NOMO-1 treated with dmso at 0.1 percent for 144 hours (cell line): Measurements from ENCODE around the gene HOXC5.

ENCODE experiments used
- DNase-seq: peaks from one replicate; lab custom pipeline; 2025; ENCODE audit not compliant: unreplicated experiment; lab: John Stamatoyannopoulos, UW

HOXC5 gene

DNA sequence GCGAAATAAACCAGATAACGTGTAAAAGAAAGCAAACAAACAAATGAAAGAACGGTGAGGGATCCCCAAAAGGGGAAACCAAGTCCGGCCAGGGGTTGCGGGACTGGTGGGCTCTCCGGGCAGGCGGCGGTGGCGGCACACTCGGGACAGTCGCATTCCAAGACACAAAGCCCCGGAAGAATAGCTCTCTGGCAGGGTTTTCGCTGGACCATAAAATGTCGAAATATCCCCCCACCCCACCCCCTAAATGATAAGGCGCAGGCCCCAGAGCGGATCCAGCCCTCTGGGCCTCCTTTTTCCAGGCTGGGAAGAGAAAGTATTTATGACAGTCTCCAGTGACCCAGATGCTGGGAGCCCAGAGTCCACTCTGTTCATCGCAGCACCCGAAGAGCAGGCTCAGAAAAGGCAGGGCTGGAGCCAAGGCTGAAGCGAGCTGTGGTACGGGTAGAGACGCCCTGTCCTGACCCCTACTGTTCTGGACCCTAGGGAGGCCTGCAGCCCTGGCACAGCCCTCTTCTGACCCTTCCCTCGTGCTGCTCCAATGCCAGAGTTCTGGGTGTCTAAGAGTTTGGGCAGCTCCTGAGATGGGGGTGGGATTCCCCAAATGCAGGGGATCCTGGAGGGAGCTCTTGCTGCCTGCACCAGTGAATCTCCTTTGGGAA, 26.2 kb upstream of the HOXC5 start:
- no peak for DNase-seq

- no peak for DNase-seq
Measured at GRCh38 chr12:54007538-54008259, 25.2 kb upstream of the HOXC5 start.

- DNase-seq = no peak
Measured at GRCh38 chr12:54008260-54008552, 24.6 kb upstream of the HOXC5 start.

GRCh38 chr12:54009171-54010052, 23.4 kb upstream of the HOXC5 start:
- DNase-seq = no peak

GRCh38 chr12:54010053-54010971, 22.5 kb upstream of the HOXC5 start:
- DNase-seq = no peak

- no peak for DNase-seq
Measured at GRCh38 chr12:54010972-54011664, 21.7 kb upstream of the HOXC5 start.

- no peak for DNase-seq
Measured at GRCh38 chr12:54011665-54012532, 21.0 kb upstream of the HOXC5 start.

DNA sequence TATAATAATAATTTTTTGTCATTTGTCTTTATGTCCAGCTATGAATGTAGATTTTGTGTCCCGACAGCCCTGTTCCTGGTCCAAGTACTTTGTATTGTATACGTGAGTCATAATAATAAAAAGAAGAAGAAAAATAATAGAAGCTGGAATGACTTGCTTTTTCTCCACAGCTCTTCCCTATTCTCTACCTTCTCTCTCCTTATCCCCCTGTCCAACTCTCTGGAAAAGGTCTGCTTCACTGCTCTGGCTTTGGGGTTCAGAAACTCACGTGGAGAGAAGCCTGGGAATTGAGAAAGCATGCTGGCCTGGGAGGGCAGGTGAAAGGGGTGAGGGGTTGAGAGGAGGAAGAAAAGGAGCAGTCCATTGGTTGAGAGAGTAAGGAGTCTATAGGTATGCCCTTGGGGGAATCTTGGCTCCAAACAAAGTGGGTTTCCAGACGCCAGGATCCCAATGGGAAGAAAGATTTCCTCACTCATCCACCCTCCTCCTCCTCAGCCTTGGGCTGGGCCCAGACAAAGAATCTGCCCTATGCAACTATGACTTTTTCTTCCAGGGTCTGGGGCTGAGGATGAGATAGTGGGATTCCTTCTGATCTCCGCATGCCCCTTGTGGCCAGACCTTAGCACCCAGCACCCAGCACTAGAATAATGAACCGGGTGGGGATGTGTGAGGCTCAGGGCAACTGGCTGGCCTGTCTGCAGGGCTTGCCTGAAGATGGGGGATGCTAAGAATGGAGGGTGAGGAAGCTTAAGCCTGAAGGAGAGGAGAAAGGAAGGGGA, 20.0 kb upstream of the HOXC5 start:
- no peak for DNase-seq

GRCh38 chr12:54014377-54015017, 18.4 kb upstream of the HOXC5 start:
- no peak for DNase-seq

DNA sequence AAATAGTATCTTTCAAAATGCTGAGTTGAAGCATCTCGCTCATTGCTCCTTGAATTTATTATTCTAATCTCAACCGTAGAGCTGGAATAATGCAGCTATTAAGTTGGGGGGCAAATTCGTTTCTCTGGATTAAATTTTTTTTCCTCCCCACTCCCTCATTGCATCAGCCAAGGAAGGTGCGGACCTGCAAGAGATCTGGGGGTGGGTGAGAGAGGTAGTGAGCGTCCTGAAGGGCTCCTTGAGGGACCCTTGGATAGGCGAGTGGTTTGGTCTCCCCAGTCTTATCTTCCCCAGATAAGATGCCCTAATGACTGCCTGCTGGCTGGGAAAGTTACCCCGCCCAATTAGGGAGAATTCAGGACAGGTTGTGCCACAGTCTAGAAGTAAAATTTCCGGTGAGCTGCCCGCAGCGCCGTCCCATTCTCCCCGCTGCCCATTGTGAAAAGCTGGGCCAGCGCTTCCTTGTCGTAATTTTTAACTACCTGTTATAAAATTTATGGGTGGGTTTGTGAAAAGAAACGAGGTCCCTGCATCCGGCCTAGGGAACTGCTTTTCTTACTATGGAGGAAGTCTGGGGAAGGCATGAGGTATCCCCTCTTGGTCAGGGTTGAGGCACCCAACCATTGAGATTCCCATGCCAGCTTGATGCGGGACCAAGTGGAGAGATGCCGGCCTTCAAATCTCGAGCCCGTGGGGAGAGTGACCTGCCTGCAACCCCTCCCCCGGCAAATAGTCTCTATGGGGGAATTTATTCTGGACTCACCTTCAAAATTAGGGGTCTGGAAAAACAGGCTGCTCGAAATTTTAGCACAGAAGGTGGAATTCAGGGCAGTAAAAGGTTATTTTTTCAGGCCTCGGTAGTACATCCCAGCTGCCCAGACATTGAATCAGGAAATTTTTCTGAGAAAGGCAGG, 17.6 kb upstream of the HOXC5 start:
- no peak for DNase-seq

DNA sequence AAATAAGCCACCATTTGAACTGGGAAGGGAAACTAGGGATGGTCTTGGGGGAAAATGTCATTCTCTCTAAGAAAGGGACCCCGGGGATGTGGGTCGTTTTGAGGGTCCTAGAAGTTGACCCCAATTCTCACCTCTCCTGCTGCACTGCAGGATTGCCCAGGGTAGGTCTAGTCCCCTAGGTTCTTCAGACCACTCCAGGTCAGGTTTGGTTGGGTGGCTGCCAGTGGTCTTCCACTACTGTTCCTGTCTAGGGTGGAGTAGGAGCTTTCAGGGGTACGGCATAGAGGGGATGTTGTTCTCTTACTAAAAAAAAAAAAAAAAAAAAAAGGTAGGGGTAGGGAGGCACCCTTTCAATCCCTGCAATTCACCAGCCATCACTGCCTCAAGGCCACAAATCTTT, 16.8 kb upstream of the HOXC5 start:
- no peak for DNase-seq

DNA sequence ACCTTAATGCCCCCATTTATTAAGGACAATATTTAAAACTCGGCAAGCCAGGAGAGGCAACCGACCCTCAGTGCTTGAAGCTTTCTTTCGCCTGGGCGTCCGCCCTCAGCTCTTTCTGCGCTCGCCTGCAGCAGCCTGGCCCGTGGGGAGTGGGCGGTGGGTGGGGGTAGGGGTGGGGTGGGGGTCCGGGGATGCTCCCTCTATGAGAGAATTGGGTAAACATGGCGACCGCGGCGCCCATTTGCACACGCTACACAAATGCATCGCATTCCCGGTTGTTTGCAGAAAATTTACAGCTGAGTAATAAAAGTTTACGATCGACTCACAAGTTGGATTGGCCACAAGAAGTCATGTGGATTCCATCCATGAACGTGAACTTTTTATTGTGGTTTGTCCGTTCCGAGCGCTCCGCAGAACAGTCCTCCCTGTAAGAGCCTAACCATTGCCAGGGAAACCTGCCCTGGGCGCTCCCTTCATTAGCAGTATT, 16.3 kb upstream of the HOXC5 start:
- no peak for DNase-seq

GRCh38 chr12:54017027-54017788, 15.6 kb upstream of the HOXC5 start:
- DNase-seq = no peak

- peak; percentile 76 for DNase-seq
Measured at GRCh38 chr12:54017878-54018467, 14.9 kb upstream of the HOXC5 start.

GRCh38 chr12:54018468-54018984, 14.3 kb upstream of the HOXC5 start:
- no peak for DNase-seq
